HL-60/S4 treated with phorbol 12-myristate 13-acetate at 8.2 ng/mL for 4 days and 3 days (cell line): Measurements from ENCODE around the gene TMEM132A.
"Not testable (repeated sequence)": the region's sequence is repeated elsewhere in the genome, so short reads cannot be mapped to it uniquely, and the experiment has no call there.

ENCODE experiments used
- in situ Hi-C: fragments of 300-500 bp; cut with MboI; formaldehyde crosslinking; loops from 2 replicates; pipeline ENCODE4 v1.15.0; 2022; ENCODE audit warnings: low sequenced_read_pairs

The TMEM132A gene

DNA sequence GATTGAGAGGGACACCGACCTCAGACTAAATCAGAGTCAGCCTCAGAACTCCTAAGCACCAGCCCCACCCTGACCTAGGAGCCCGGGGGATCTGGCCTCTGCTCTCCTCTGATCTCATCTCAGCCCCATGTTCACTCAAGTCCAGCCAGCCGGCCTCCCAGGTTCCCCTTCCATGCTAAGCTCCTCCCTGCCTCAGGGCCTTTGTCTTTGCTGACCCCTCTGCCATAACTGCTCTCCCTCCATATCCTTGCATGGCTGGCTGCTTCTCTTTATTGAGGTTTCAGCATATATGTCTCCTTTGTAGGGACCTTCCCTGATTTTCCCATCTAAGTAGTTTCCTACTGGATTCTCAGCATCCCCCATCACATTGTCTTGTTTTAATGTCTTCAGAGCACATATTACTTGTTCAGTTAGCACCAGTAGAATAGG, 28.5 kb downstream of the TMEM132A start:
- in situ Hi-C loops, result no loop called here

DNA sequence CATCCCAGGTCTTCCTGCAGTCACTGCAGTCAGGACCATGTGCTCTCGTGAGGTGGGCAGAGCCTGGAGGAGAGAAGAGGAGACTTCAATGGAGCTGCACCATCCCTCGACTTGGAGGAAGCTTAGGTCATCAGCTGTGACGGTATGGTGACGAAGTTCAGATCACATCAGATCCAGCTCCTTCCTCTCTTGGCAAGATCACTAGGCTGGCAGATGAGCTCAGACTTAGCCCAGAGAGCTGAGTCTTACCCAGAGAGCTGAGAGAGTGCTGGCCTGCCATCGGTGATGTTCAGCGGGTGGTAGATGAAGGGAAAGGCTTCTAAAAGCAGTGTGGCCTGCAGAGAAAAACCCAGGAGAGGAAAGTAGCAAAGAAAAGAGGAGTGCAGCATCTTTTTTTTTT, 29.5 kb downstream of the TMEM132A start:
- in situ Hi-C loops, result no loop called here

GRCh38 chr11:60954421-60954820, 30.2 kb downstream of the TMEM132A start:
- in situ Hi-C loops, result no loop called here

- in situ Hi-C loops, result no loop called here
Measured at GRCh38 chr11:60955571-60955970, 31.3 kb downstream of the TMEM132A start.

GRCh38 chr11:60957188-60957587, 32.9 kb downstream of the TMEM132A start:
- in situ Hi-C loops, result no loop called here

GRCh38 chr11:60959431-60959830, 35.2 kb downstream of the TMEM132A start:
- in situ Hi-C loops, result no loop called here

- in situ Hi-C loops, result no loop called here
Measured at GRCh38 chr11:60960405-60960804, 36.1 kb downstream of the TMEM132A start.

GRCh38 chr11:60964801-60965200, 40.5 kb downstream of the TMEM132A start:
- in situ Hi-C loops, result no loop called here

DNA sequence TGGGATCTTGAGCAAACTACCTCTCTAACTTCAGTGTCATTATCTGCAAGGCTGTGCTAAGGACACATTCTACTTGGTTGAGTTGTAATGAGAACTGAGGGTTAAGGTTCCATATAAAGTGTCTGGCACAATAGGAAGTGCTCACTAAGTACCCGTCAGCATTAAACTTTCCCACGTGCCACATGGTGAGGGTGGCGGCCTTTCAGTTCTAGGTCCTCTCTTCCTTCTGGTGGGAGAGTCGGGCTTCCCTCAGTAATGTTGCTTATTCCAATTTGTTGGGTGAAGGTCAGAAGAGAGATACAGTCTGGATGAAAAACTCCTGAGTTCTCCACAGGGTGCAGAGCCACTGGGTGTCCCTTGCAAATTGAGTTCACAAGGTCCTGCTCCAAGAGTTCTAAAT, 42.6 kb downstream of the TMEM132A start:
- in situ Hi-C loops, result no loop called here

GRCh38 chr11:60968223-60968622, 44.0 kb downstream of the TMEM132A start:
- in situ Hi-C loops, result no loop called here

DNA sequence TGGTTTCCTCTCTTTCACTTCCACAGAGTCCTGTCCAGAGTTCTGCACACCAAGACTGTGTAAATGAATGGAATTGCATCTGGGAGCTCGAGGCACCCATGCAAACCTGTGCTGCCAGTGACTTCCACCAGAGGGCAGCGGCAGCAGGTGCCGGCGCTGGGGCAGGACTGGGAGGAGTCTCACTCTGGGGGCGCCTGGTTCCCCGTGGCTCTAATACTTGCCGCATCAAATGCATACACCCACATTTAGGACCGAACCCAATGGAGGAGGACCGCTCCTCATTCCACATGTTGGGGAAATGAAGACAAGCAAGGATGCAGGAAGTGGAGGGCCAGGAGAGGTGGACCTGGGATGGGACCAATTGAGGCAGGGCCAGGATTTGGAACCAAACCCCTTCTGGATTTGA, 46.1 kb downstream of the TMEM132A start:
- in situ Hi-C loops, result no loop called here

GRCh38 chr11:60970890-60971289, 46.6 kb downstream of the TMEM132A start:
- in situ Hi-C loops, result no loop called here

- in situ Hi-C loops, result no loop called here
Measured at GRCh38 chr11:60971520-60971919, 47.3 kb downstream of the TMEM132A start, which contains the start of gene CD6. TSS of gene CD6 (plus strand) at chr11:60971680. CDS start at chr11:60971866, 186 bp downstream.

DNA sequence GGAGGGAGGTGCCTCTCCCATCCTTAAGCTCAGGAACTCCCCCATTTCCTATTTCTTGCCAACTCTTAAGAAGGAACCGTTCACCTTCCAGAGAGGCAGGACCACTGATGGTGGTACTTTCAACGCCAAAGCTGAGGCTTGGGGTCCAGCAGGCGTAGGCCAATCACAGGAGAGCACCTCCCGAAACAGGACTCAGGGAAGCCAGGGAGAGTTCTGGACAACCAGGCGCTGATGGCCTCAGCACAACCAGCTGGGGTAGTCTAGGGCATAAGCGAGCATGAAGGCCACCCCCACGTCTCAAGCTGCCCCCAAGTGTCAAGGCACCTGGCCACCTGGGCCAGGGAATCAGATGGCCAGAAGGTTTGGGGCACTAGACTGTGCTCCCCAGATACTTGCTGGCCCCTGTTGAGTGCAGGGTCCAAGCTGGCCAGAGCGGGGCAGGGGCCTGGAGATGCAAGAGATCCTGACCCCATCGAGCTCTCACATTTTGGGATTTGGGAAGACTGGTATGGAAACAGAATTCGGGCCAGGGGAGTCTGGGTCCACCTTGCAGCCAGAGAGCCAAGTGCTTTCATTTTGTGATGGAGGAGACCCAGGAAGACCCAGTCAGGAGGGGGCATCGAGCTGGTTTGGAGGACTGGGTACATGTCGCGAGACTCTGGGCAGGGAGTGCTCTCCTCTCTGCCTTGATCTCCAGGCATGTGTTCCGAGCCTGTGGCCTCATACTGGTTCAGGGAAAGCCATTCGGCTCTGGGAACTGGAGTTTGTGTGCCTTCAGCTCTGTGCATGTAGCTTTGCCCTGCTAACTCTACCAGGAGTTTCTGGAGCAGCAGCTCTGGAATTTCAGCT, 48.1 kb downstream of the TMEM132A start:
- in situ Hi-C loops, result no loop called here

DNA sequence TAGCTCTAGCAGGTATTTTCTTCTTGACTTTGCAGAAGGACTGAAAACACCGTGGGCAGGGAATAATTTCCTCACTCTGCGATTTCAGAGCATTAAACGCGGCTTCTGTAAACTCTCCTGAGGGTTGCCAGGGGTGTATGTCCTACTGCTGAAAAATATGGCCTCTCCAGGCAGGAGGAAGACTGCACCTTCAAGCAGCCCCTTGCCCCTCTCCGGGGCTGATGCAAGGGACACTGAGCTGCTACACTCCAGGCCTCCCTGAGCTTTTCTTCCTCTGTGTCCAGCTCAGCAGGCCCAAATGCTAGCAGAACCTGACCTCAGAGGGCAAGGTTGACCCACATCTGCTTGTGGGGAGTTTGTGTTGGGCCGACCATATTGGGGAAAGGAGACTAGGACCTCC, 49.4 kb downstream of the TMEM132A start:
- in situ Hi-C loops, result no loop called here

GRCh38 chr11:60974316-60974715, 50.1 kb downstream of the TMEM132A start:
- in situ Hi-C loops, result not testable (repeated sequence)

GRCh38 chr11:60974726-60975125, 50.5 kb downstream of the TMEM132A start:
- in situ Hi-C loops, result no loop called here

GRCh38 chr11:60977224-60977623, 53.0 kb downstream of the TMEM132A start:
- in situ Hi-C loops, result no loop called here

DNA sequence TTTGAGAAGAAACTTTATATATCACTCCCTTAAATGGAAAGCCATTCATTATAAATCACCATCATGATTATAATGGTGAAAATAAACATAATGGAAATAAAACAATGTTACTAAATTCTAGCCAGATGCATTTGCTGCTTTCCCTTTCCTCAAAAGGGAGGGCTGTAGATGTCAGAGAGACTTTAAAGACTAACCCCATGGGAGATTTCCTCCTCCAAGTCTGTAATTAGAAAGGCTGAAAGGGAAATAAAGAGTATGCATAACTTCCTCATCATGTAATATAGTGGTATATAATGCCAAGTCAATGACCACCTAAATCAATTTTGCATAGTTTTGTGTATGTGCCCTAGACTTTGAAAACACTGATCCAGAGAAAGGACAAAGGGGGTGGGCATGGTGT, 53.6 kb downstream of the TMEM132A start:
- in situ Hi-C loops, result no loop called here

- in situ Hi-C loops, result no loop called here
Measured at GRCh38 chr11:60978546-60979380, 54.5 kb downstream of the TMEM132A start.

DNA sequence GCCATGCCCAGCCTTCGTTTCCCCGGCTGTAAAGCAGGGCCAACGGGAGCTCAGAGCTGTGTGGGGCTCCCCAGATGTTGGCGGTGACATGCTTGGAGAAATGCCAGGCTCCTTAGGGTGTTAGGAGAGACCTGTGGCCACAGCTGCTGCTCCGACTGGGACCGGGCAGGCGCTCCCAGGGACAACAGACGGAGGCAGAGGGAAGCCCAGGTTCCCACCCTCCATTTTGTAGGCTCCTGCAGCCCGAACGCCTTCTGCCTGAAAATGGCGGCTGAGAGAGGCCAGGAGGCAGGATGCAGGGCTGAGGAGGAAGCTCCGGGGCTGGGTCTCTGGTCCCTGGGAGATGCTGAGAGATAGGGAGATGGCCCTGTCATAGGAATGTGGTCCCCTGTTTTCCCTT, 57.3 kb downstream of the TMEM132A start:
- in situ Hi-C loops, result no loop called here

DNA sequence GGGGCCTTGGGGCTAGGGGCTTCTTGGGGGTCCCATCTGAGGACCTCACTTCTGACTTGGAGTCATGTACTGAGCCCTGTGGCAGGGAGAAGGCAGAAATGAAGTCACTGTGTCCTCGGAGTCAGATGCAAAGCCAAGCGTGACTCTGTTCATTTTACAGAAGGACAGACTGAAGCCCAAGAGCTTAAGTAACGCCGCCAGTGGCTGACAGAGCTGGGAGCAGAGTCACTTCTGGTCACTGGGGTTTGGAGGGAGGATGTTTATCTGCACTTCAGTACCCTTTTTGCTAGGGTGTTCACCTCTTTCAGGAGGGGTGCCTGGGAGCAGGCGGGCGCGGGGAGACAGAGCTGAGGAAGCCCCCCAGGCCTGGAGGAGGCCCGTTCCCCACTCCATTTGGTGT, 57.9 kb downstream of the TMEM132A start:
- in situ Hi-C loops, result no loop called here
